Pancreas (tissue), 10 donors: ENCODE results near the gene MEP1B. TPM values are rescaled to one million over a fixed set of nuclear protein-coding genes. Genes with fewer than 3 reads are reported as not detected.

ENCODE experiments used
- ATAC-seq, 4 donors: fragments of 200-7000 bp; cut with Tn5 transposase; one replicate each; pipeline versions ENCODE4 v1.8.0 to v1.9.1; 2020; ENCODE audit warnings: mild to moderate bottlenecking in 4 of 4, moderate library complexity in 4 of 4
- DNase-seq, 6 donors: peaks; one replicate each; pipeline ENCODE4 v3.0.0-alpha.2; 2020
- FAIRE-seq: peaks from 2 replicates; lab custom pipeline; 2012; peaks lifted over from hg19 to GRCh38; lab: Jason Lieb, UNC
- H3K27ac ChIP-seq, 4 donors: fragments of 200-600 bp; sonication (generic); 1 replicate in 3 of 4; 2 replicates in 1 of 4; pipeline versions ENCODE4 v1.5.0 to v1.8.0; 2020
- H3K27me3 ChIP-seq, 4 donors: fragments of 200-600 bp; one replicate each; pipeline ENCODE4 v1.8.0; 2021
- H3K36me3 ChIP-seq, 3 donors: fragments of 200-600 bp; sonication (generic) in 1 of 3; one replicate each; pipeline versions ENCODE4 v1.5.0 to v1.8.0; 2020 to 2021
- H3K4me1 ChIP-seq, 3 donors: fragments of 200-600 bp; one replicate each; pipeline ENCODE4 v1.8.0; 2021
- H3K4me3 ChIP-seq, 4 donors: fragments of 200-600 bp; sonication (generic) in 2 of 4; one replicate each; pipeline versions ENCODE4 v1.5.0 to v1.8.0; 2020 to 2021
- H3K9me3 ChIP-seq, 4 donors: fragments of 200-600 bp; one replicate each; pipeline ENCODE4 v1.8.0; 2021
- WGBS, 2 donors: extraction: QIAGEN DNeasy Blood & Tissue Kit; methylation state at CpG; one replicate each; pipeline ENCODE4 v1.1.7; 2013; 5-methylcytosine and 5-hydroxymethylcytosine counted together
- intact Hi-C, 3 donors: fragments of 100-400 bp; cut with DNase I; formaldehyde crosslinking; loops; one replicate each; pipeline versions ENCODE4 v1.11.1 to v1.14.2; 2022
- polyA plus RNA-seq, 2 donors: library from polyadenylated mRNA; stranded (reverse); fragments of 200-250 nt; gene quantifications; one replicate each; pipeline ENCODE4 v1.2.3, GENCODE V29; 2013
- total RNA-seq, 6 donors: library from RNA; stranded (reverse); fragmentation: NEBNext Ultra II Directional in 4 of 6; extraction: Animal tissue kit (Norgen Biotek cat#: 25700) in 4 of 6; gene quantifications; one replicate each; pipeline versions ENCODE4 v1.2.1 to v1.2.4, GENCODE V29; 2021 to 2023
- TF ChIP-seq, protein P1 (sequence below), 4 donors: fragments of 200-600 bp; sonication (generic) in 3 of 4; IDR thresholded peaks; one replicate each; pipeline versions ENCODE4 v1.5.0 to v1.8.0; 2021; ENCODE audit warnings: antibody characterized with exemption in 4 of 4
- donor health status: healthy with polysubstance abuse.
- donor health status: DM: no; HTN: no; CAD: no; lungs with moderate emphysema.
- donor health status: DM: no; HTN: no; CAD: no.
- donor health status: control.
- donor health status: control.
- donor health status: Bipolar disorder and iron deficiency.
- donor health status: DM: yes; HTN: yes; CAD: no.
- donor health status: DM: no; HTN: no; CAD: no.
- donor health status: DM: no; HTN: no; CAD: no.
- donor health status: DM: yes; HTN: yes; CAD: no.

Gene MEP1B
- total and polyA plus RNA-seq, 8 donors, result 0.18 TPM; not detected in 7

DNA sequence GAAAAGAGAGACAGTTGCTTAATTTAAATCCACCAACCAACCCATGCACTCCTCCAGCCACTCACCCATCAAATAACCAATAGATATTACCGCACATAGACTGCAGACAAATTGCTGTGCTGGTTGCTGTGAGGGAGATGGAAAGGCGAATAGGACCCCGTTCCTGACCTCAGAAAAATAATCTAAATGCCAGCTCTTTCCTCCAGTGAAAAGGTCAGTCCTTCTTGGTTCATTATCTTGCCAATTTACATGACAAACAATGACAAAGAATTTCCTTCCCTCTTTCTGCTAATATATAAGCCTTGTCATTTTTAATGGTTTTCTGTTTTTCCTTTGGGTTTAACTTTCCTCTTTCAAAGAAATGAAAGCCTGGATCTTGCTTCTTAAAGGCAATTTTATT lies 61.6 kb downstream of the MEP1B start:
- DNase-seq, result no peak
- Histone ChIP-seq H3K9me3 (no peaks in the 10 kb centered on the region), H3K36me3 (no peaks in the 10 kb centered on the region), H3K4me3 (no peak overlapping the region), H3K27me3 (no peaks in the 10 kb centered on the region), H3K4me1 (no peaks in the 10 kb centered on the region), H3K27ac (no peak overlapping the region)
- TF ChIP-seq, protein P1, sequence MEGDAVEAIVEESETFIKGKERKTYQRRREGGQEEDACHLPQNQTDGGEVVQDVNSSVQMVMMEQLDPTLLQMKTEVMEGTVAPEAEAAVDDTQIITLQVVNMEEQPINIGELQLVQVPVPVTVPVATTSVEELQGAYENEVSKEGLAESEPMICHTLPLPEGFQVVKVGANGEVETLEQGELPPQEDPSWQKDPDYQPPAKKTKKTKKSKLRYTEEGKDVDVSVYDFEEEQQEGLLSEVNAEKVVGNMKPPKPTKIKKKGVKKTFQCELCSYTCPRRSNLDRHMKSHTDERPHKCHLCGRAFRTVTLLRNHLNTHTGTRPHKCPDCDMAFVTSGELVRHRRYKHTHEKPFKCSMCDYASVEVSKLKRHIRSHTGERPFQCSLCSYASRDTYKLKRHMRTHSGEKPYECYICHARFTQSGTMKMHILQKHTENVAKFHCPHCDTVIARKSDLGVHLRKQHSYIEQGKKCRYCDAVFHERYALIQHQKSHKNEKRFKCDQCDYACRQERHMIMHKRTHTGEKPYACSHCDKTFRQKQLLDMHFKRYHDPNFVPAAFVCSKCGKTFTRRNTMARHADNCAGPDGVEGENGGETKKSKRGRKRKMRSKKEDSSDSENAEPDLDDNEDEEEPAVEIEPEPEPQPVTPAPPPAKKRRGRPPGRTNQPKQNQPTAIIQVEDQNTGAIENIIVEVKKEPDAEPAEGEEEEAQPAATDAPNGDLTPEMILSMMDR (IDR thresholded peaks at IDR 0.05), result no peak
- intact Hi-C loops, result loop anchor here in 1 of 3 donors (10.0 kb wide), 1 partner anchor 67 kb away; no protein-coding TSS in a partner anchor
- WGBS, 2 donors, result 72 to 80% methylated on average over 3 of the region's 3 CpGs
- no peak for FAIRE-seq
- no peak for ATAC-seq

GRCh38 chr18:32252141-32252860 lies 62.5 kb downstream of the MEP1B start:
- Histone ChIP-seq H3K4me1 (no peaks in the 10 kb centered on the region), H3K36me3 (no peaks in the 10 kb centered on the region), H3K27me3 (no peaks in the 10 kb centered on the region), H3K4me3 (no peak overlapping the region), H3K9me3 (no peaks in the 10 kb centered on the region), H3K27ac (no peak overlapping the region)
- 78 to 80% methylated on average over 8 of the region's 8 CpGs for WGBS, 2 donors
- TF ChIP-seq, protein P1 (IDR thresholded peaks at IDR 0.05), result no peak
- FAIRE-seq (no peak), ATAC-seq (no peak), DNase-seq (no peak)
- intact Hi-C loops, result loop anchor here in 1 of 3 donors (10.0 kb wide), 1 partner anchor 68 kb away; no protein-coding TSS in a partner anchor

DNA sequence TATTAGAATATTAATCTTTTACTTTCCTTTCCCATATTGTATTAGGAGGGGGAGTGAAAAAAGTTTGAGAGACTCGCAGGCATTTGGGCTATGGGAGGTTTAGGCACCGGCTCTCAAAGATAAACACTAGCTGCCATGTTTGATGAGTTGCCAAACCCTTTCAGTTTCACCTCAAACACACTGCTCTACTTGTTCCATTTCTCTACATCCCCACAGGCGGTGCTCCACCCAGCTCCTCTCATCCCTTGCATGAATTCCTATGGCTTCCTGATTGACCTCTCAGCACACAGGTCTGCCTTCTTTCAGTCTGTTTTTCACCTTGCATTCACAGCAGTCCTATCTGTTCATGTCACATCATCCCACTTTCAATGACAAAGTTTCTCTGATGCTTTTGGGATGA lies 65.7 kb downstream of the MEP1B start:
- FAIRE-seq (no peak), ATAC-seq (no peak), DNase-seq (no peak)
- Histone ChIP-seq H3K27ac (no peak overlapping the region), H3K27me3 (no peaks in the 10 kb centered on the region), H3K4me3 (no peak overlapping the region), H3K4me1 (no peaks in the 10 kb centered on the region), H3K36me3 (no peaks in the 10 kb centered on the region), H3K9me3 (no peaks in the 10 kb centered on the region)
- TF ChIP-seq, protein P1 (IDR thresholded peaks at IDR 0.05), result no peak
- intact Hi-C loops, result loop anchor here in 1 of 3 donors (10.0 kb wide), 1 partner anchor 71 kb away; no protein-coding TSS in a partner anchor
- WGBS, 2 donors, result 81 to 87% methylated on average over 3 of the region's 3 CpGs

GRCh38 chr18:32257084-32257785 lies 67.4 kb downstream of the MEP1B start:
- ATAC-seq, result no peak
- FAIRE-seq, result no peak
- H3K36me3 ChIP-seq, result no peaks in the 10 kb centered on the region
- intact Hi-C loops, result loop anchor here in 1 of 3 donors (10.0 kb wide), 1 partner anchor 72 kb away; no protein-coding TSS in a partner anchor
- no peaks in the 10 kb centered on the region for H3K4me1 ChIP-seq
- TF ChIP-seq, protein P1 (IDR thresholded peaks at IDR 0.05), result no peak
- no peak for DNase-seq
- no peaks in the 10 kb centered on the region for H3K27me3 ChIP-seq
- H3K9me3 ChIP-seq, result no peaks in the 10 kb centered on the region
- no peak overlapping the region for H3K4me3 ChIP-seq
- H3K27ac ChIP-seq, result no peak overlapping the region
- WGBS, 2 donors, result 74 to 77% methylated on average over 5 of the region's 5 CpGs
